AG20443 (cell line): ENCODE measurements around the gene MESP2.

Experiments used
- DNase-seq: peaks from one replicate; pipeline ENCODE4 v3.0.0; 2012; ENCODE audit warnings: low spot score, mixed read lengths

The MESP2 gene, protein sequence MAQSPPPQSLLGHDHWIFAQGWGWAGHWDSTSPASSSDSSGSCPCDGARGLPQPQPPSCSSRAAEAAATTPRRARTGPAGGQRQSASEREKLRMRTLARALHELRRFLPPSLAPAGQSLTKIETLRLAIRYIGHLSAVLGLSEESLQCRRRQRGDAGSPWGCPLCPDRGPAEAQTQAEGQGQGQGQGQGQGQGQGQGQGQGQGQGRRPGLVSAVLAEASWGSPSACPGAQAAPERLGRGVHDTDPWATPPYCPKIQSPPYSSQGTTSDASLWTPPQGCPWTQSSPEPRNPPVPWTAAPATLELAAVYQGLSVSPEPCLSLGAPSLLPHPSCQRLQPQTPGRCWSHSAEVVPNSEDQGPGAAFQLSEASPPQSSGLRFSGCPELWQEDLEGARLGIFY

DNA sequence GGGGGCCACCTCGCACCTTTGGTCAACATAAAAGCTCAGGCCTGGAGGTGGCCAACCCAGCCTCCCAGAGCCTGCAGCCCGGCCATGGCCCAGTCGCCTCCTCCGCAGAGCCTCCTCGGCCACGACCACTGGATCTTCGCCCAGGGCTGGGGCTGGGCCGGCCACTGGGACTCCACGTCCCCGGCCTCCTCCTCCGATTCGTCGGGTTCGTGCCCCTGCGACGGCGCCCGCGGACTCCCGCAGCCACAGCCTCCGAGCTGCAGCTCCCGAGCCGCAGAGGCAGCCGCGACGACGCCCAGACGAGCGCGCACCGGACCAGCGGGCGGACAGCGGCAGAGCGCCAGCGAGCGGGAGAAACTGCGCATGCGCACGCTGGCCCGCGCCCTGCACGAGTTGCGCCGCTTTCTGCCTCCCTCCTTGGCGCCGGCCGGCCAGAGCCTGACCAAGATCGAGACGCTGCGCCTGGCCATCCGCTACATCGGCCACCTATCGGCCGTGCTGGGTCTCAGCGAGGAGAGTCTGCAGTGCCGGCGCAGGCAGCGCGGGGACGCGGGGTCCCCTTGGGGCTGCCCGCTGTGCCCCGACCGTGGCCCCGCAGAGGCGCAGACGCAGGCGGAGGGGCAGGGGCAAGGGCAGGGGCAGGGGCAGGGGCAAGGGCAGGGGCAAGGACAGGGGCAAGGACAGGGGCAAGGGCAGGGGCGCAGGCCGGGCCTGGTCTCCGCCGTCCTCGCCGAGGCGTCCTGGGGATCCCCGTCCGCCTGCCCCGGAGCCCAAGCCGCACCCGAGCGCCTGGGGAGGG, at the start of gene MESP2:
TSS of gene MESP2 (plus strand) at position 59 of the 799 bp plus-strand sequence. CDS start at position 85, 26 bp downstream.
- DNase-seq = peak; percentile 94

DNA sequence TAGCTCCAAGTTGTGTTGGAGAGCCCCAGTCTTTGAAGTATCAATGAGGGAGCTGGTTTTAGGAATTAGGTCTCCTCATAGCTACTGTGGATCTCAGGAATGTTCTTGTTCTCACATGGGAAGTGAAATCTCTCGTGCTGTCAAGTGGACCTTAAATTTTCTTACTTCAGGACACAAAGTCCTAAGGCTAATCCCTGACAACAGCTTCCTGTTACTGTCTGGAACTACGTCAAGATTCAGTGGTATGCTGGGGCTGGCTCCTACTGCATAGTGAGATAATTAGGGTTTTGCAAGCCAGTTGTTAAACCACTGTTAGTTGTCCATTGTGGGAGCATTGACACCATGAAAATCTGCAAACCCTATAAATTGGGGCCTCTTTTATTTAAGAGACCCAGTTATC, 47.9 kb upstream of the MESP2 start:
- DNase-seq = peak; percentile 50

DNA sequence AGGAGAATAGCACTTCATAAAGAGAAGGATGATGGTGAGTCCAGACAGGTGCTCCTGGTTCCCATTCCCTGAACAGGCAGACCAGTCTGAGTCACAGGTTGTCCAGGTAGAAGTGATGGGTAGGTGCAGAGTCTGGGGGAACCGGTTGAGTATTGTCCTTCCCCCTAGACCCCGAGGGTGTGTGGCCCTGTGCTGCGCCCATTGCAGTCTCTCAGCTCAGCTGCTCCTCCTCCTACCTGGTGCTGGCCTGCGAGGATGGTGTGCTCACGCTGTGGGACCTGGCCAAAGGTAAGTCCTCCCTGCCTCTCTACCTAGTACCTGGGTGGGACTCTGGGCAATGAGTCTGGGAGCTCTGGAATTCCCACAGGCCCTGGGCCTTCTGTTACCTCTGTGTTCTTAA, 44.9 kb upstream of the MESP2 start:
- no peak for DNase-seq

DNA sequence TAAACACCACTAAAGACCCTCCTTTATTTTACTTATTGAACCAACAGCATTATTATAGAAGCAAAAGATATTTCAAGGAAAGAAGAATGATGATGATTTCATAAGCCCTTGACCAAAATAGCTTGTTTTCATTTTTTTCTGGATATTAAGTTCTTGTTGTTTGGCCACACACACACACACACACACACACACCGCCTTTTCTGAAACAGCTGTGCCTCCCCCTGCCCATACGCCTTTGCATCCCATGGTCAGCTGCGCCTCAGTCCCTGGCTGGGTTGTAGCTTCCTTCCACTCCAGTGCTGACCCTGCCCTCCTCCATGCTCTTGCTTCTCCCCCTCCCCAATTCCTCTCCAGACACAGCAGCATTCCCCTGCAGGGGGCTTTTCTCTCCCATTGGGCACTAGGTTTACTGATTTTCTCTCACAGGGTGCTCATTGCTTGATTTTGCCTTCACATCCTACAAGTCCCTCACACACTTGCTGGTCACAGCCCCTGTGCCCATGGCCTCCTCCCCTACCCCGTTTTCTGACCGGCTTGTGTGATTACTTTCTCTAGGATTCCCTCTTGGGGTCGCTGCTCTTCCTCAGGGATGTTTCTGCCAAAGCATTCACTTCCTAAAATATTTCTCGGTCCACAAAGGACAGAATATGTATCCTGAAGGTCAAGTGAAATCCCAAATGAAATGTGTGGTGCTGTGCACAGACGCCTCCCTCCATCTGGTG, 43.5 kb upstream of the MESP2 start:
- DNase-seq = no peak

DNA sequence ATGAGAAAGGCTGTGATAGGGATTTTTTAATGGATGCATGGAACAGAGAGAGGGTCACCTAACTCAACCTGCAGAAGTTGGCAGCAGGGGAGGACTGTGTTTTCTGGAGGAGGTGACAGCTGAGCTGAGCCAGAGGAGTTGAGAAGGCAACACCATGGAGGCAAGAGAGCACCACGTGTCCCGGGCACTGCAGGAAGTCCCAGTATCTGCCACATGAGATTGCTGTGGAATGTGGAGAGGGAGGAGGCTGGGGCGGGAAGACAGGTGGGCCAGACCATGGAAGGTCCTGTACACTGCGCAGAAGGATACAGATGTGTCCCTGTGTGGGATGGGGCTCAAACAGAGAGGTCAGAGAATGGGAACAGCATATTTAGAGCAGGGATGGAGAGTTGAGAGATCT, 40.4 kb upstream of the MESP2 start:
- no peak for DNase-seq

DNA sequence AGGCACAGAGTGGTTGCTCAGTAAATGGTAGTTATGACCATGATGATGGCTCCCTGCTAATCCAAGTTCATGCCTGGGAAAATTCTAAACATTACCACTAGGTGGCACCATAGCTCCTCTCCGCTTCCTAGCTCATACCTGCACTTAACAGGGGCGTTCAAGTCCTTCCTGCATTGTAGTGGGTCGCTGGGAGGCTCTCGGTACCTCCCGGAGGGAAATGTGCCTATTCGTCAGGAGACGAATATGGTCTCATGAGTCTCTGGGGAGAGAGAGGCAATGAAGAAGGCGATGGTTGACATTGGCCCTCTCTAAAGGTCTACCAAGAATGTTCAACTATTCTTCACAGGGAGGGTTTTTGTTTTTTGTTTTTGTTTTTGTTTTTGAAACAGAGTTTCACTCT, 36.0 kb upstream of the MESP2 start:
- peak; percentile 79 for DNase-seq

DNA sequence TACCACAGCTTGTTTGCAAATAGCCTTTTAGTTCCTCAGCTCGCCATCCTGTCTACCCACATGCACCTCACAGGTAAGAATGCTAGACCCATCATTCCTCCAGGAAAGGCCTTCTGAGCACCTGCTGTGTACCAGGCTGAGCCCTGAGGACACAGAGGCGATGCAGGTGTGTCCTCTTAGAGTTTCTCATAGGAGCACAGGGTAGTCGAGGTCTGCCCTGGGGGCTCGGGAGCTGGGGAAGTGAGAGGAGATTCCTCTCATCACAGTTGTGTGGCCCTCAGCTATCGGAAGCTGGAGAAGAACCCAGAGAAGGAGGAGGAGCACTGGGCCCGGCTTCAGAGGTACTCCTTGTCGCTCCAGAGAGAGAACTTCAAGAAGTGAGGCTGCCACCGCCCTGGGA, 33.1 kb upstream of the MESP2 start:
- no peak for DNase-seq

DNA sequence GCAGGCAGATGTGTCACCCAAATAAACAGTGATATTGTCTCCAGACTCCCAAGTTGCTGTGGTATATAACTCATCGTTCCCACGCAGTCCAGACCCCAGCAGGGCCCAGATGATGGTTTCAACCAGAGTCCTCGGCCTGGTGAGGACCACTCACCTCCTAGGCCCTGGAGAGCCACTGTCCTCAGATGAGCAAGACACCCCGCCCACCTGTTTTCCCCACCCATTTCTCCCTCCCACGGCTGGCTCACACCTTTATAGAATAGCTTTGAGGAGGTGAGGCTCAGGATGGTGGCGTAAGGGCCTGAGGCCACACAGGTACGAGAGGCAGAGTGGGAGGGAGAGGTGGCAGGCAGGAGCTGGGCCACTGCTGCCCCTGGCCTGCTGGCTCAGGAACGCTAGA, 32.5 kb upstream of the MESP2 start:
- no peak for DNase-seq

DNA sequence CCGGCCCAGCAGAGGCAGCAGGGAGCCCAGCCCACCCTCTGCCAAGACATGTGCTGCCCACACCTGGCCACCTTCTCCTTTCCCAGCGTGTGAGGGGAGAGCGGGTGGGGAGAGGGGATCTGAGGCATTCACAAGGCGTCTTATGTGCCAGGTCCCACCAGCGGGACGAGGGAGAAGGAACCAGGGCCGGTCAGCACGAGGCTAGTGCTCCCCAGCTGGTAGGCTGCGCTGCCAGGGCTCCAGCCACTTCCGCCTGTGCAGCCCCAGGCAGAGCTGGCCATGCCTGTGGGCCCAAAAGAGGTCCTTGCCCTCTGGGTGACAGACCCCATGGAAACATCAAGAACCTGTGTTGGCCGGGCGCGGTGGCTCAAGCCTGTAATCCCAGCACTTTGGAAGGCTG, 31.0 kb upstream of the MESP2 start:
- no peak for DNase-seq

DNA sequence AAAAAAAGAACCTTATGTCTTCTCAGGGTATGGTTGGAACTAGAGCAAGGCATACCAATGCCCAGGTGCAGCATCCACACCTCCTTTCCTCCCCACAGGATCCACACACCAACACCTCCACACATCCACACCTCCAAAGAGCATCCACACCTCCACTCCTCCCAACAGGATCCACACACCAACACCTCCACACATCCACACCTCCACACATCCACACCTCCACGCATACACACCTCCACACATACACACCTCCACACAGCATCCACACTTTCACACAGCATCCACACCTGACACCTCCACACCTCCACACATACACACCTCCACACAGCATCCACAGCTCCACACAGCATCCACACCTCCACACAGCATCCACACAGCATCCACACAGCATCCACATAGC, 30.4 kb upstream of the MESP2 start:
- no peak for DNase-seq

DNA sequence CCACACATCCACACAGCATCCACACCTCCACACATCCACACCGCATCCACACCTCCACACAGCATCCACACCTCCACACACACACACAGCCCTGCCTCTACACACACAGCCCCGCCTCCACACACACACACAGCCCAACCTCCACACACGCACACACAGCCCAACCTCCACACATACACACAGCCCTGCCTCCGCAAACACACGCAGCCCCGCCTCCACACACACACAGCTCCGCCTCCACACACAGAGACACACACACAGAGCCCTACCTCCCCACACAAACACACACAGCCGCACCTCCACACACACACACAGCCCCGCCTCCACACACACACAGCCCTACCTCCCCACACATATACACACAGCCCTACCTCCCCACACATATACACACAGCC, 29.7 kb upstream of the MESP2 start:
- DNase-seq = no peak

DNA sequence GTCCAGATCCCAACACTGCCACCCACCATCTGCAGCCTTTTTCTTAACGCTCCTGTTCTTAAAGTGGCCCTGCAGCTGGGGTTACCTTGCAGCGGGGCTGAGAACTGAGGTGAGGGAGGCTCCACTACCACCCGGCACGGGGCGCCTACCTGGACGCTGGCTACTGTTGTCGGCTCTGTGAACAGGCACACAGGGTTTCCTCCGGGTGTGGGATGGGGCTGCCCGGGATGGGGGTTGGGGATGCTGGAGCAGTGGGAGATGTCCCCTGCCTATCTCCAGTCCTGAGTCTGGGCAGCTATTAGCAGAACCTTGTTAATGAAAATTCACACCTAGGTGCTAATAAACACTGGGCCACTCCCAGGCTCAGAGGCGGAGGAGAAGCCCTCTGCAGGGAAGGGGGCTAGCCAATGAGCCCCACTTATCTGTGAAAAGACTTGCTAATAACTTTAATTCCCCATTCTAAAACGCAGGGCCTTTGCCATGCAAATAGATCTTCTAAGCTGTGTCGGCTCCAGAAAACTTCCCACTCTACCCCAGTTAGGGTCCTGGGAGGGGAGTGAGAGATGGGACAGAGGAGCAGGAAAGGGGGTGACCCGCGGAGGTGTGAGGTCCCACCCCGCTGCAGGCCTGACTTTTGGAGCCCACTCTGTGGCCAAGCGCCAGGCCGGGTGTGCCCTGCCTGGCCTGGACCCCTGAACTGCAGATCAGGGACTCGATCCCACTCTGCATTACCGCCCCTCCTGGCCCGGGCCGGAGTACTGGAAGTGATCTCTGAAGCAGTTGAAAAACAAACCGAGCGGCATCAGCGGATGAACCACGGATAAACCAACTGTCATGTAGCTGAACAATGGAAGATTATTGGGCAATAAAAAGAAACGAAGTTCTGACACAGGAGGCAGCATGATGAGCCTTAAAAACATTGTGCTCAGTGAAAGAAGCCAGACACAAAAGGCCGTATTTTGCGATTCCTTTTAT, 28.1 kb upstream of the MESP2 start:
- no peak for DNase-seq

DNA sequence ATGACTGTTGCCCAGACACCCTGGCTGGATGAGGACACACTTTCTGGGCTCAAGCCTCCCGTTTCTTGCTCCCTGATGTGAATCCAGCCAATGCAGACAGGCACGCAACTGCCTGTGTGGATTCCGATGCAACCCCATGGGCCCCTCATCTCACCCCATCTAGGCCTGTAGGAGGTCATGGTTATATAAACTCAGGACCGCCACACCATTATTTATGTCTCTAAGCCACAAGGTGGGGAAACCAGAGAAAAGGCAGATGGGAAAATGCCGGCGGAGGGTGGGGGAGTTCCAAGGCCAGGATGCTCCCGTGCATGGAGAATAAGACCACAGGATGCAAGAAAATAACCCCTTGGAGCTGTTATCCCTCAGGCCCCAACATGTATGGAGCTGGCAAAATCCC, 27.1 kb upstream of the MESP2 start:
- DNase-seq = no peak

DNA sequence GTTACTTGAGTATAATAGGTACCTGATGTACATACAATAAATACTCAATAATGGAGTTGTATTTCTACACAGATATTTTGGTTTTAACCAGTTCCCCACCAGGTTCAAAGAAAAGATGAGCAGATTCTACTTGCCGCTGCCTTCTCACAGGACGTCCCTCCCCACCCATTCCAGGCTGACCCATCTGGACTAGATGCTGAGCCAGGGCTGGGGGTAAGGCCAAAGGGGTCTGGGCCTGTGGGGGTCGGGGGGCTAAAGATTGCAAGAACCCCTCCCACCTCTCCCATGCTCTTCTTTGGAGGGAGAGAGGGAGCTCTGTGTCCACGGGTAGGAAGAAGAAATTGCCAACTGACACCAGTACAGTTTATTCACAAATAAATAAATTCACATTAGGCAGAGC, 26.6 kb upstream of the MESP2 start:
- DNase-seq = no peak

DNA sequence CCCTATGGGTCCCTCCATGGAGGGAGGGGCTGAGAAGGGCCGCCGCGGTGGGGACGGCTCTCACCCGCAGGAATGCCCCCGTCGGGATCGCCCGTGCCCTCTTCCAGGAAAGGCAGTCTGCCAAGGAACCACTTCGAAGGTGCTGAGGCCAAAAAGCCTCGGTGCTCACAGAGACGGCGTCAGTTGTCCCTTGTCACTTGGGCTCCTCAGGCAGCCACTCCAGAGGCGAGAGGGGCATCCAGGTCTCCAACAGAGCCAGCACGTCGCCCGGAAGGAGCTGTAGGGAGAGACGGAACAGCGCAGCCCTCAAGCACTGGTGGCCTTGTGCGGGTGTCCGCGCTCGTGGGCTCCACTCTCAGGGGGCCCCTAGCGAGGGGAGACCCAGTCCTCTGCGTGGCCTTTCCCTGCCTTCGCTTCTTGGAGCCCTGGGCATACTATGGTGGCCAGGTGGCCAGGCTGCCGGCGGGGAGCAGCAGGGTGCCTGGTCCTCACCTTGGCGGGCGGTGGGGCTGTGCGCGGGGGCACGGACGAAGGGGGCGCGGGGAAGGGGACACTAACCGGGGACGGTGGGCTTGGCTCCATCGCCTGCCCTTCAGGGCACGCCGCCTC, 26.1 kb upstream of the MESP2 start:
- DNase-seq = no peak

DNA sequence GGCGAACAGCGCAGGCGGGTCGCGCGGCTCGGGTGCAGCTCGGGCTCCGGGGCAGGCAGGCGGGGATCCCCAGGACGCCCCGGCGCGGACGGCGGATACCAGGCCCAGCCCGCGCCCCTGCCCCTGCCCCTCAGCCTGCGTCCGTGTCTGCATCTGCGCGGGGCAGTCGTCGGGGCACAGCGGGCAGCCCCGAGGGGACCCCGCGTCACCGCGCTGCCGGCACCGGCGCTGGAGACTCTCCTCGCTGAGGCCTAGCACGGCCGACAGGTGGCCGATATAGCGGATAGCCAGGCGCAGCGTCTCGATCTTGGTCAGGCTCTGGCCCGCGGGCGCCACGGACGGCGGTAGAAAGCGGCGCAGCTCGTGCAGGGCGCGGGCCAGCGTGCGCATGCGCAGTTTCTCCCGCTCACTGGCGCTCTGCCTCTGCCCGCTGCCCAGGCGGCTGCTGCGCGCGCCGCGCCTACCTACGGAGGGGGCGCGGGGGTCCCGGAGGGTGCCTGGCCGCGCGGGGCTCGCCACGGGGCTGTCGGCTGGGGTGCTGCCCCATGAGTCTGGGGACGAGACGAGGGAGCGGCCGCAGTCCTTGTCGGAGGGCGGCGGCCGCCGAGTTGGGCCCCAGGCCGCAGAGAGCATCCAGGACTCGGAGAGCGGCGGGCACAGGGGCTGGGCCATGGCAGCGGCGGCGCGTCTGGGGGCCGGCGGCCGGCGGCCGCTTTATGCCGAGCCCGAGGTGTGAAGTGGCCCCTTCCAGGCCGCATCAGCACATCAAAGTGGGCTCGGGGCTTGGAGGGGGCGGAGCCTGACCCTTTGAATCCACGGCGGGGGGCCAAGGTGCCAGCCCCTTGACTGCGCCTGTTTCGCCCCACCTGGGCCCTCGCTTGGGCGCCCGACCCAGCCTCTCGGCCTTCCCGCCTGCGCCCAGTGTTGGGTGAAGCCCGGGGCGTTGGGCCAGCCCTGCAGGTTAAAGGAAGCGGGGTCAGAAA, 25.3 kb upstream of the MESP2 start, which contains the start of gene MESP1:
TSS of gene MESP1 (minus strand) at position 690 of the 983 bp plus-strand sequence. CDS start at position 672, 18 bp downstream.
- DNase-seq = peak; percentile 98

DNA sequence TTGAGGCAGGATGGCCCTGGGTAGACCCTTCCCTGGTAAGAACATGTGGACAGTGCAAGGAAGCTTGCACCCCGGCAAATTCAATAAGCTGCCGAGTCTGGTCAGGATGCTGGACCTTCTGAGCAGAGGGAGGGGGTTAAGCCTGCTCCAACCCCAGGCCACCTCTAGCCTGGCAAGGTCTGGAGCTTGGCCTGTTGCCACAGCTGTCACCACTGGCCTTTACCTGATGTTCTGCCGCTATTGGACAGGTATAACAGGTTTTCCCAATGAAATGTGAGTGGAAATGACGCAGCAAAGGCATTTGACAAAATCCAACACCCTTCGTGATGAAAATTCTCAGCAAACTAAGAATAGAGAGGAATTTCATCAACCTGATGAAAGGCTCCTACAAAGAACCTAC, 24.4 kb upstream of the MESP2 start:
- DNase-seq = no peak

DNA sequence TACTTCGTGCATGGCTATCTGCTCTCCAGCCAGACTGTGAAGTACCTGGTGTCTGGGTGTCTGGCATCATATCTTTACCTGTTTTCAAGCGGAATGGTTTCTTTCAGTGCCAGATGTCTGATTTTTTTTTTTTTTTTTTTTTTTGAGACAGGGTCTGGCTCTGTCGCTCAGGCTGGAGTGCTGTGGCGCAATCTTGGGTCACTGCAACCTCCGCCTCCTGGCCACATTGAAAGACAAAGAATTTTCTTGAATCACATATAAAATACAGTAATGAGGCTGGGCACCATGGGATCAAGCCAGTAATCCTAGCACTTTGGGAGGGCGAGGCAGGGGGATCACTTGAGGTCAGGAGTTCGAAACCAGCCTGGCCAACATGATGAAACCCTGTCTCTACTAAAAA, 22.3 kb upstream of the MESP2 start:
- DNase-seq = no peak

DNA sequence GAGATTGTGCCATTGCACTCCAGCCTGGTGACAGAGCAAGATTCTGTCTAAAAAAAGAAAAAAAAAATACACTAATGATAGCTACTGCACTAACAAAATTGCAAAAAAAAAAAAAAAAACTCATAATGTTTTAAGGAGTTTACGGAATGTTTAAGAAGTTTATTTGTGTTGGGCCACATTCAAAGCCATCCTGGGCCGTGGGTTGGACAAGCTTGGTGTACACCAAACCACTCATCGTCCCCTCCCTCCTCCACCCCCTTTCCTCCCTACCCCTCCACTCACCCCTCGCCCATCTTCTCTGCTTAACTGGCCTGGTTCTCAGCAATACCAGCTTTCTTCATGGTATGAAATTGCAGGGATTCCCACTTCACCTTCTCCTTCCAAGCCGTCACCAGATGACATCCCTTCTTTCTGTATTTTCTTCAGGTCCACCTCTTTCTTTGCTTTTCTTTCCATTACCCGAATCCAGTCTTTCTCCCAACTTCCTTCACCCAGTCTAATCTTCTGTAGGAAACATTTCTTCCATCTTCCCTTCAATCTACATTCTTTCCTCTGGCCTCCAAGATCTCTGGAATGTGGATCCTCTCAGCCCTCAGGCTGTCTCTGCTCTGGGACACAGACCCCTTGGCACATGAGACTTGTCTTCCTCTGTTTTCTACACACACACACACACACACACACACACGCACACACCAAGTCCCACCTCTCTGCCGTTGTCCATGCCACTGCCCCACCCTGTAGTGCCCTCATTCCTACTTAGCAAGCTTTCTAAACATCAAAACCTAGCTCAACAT, 21.6 kb upstream of the MESP2 start:
- DNase-seq = no peak
